BLaER1 treated with 17β-estradiol and CSF1 and Interleukin-3, amounts not matched to agents 10 nM and 100 nM (cell line): ENCODE results near the gene SLC35F3.

ENCODE experiments used
- H3K27ac ChIP-seq, 11 experiments: shearing (Covaris generic); formaldehyde crosslinking; 2 replicates each; pipeline ENCODE4 v1.8.1; 2022
- H3K27me3 ChIP-seq, 11 experiments: shearing (Covaris generic); formaldehyde crosslinking; 2 replicates each; pipeline ENCODE4 v1.8.1; 2022
- H3K36me3 ChIP-seq, 11 experiments: shearing (Covaris generic); formaldehyde crosslinking; 2 replicates each; pipeline ENCODE4 v1.8.1; 2022
- H3K4me1 ChIP-seq, 10 experiments: shearing (Covaris generic); formaldehyde crosslinking; 2 replicates each; pipeline ENCODE4 v1.8.1; 2022
- H3K4me2 ChIP-seq, 11 experiments: shearing (Covaris generic); formaldehyde crosslinking; 2 replicates each; pipeline ENCODE4 v1.8.1; 2022
- H3K4me3 ChIP-seq, 10 experiments: shearing (Covaris generic); formaldehyde crosslinking; 2 replicates each; pipeline ENCODE4 v1.8.1; 2022
- H3K9ac ChIP-seq, 11 experiments: shearing (Covaris generic); formaldehyde crosslinking; 2 replicates each; pipeline ENCODE4 v1.8.1; 2022
- H3K9me3 ChIP-seq, 11 experiments: shearing (Covaris generic); formaldehyde crosslinking; replicated peaks in 1 of 11; 2 replicates each; pipeline ENCODE4 v1.8.1; 2022
- H4K20me1 ChIP-seq, 11 experiments: shearing (Covaris generic); formaldehyde crosslinking; 2 replicates each; pipeline ENCODE4 v1.8.1; 2022
- Cebpa-rat ChIP-seq, 11 experiments: shearing (Covaris generic); IDR thresholded peaks; 2 replicates each; pipeline ENCODE4 v1.8.1; 2022

Gene SLC35F3

GRCh38 chr1:234253732-234254131 lies 349.3 kb downstream of the SLC35F3 start:
- TF ChIP-seq Cebpa-rat (IDR thresholded peaks at IDR 0.05): no peak
- H3K4me1 ChIP-seq: peaks cover 0 to 6% (median 0%) of the 10 kb centered on the region in 10 experiments; a peak in 2 of 20 replicates
- H3K4me2 ChIP-seq: no peak overlapping the region
- no peaks in the 10 kb centered on the region for H4K20me1 ChIP-seq
- no peaks in the 10 kb centered on the region for H3K27me3 ChIP-seq
- H3K36me3 ChIP-seq: no peaks in the 10 kb centered on the region
- H3K9ac ChIP-seq: no peak overlapping the region
- no peak overlapping the region for H3K27ac ChIP-seq
- no peak overlapping the region for H3K4me3 ChIP-seq
- H3K9me3 ChIP-seq: peaks cover 8 to 28% (median 22%) of the 10 kb centered on the region in 11 experiments

- peaks cover 0 to 8% (median 4%) of the 10 kb centered on the region in 10 experiments; a peak in 4 of 20 replicates for H3K4me1 ChIP-seq
- no peaks in the 10 kb centered on the region for H3K27me3 ChIP-seq
- no peak overlapping the region for H3K4me3 ChIP-seq
- no peaks in the 10 kb centered on the region for H4K20me1 ChIP-seq
- TF ChIP-seq Cebpa-rat (IDR thresholded peaks at IDR 0.05): no peak
- no peak overlapping the region for H3K9ac ChIP-seq
- no peak overlapping the region for H3K27ac ChIP-seq
- H3K36me3 ChIP-seq: no peaks in the 10 kb centered on the region
- peaks cover 6 to 20% (median 9%) of the 10 kb centered on the region in 11 experiments; a peak in 19 of 22 replicates for H3K9me3 ChIP-seq
- H3K4me2 ChIP-seq: peak overlapping the region in 3 of 11 experiments; percentile 4 to 34 (median 19); a peak in 2 of 22 replicates
These were observed 351.9 kb downstream of the SLC35F3 start for GRCh38 chr1:234256359-234256758.

GRCh38 chr1:234258071-234258470 lies 353.6 kb downstream of the SLC35F3 start:
- Histone ChIP-seq H3K9me3 (peaks cover 6 to 20% (median 9%) of the 10 kb centered on the region in 11 experiments; a peak in 19 of 22 replicates), H3K27ac (no peak overlapping the region), H3K4me1 (peaks cover 0 to 8% (median 4%) of the 10 kb centered on the region in 10 experiments; a peak in 4 of 20 replicates), H3K27me3 (no peaks in the 10 kb centered on the region), H3K9ac (no peak overlapping the region), H3K4me2 (no peak overlapping the region), H3K4me3 (no peak overlapping the region), H3K36me3 (no peaks in the 10 kb centered on the region), H4K20me1 (no peaks in the 10 kb centered on the region)
- no peak for TF ChIP-seq Cebpa-rat (IDR thresholded peaks at IDR 0.05)

GRCh38 chr1:234260578-234260977 lies 356.1 kb downstream of the SLC35F3 start:
- no peaks in the 10 kb centered on the region for H4K20me1 ChIP-seq
- no peak overlapping the region for H3K27ac ChIP-seq
- no peaks in the 10 kb centered on the region for H3K27me3 ChIP-seq
- peak overlapping the region in 3 of 11 experiments; percentile 22 to 32 (median 26); a peak in 3 of 22 replicates for H3K4me2 ChIP-seq
- H3K4me1 ChIP-seq: peaks cover 0 to 8% (median 4%) of the 10 kb centered on the region in 10 experiments; a peak in 4 of 20 replicates
- H3K36me3 ChIP-seq: no peaks in the 10 kb centered on the region
- no peak overlapping the region for H3K9ac ChIP-seq
- TF ChIP-seq Cebpa-rat (IDR thresholded peaks at IDR 0.05): no peak
- H3K9me3 ChIP-seq: peaks cover 6 to 20% (median 9%) of the 10 kb centered on the region in 11 experiments; a peak in 19 of 22 replicates
- no peak overlapping the region for H3K4me3 ChIP-seq

GRCh38 chr1:234261545-234261944 lies 357.1 kb downstream of the SLC35F3 start:
- Histone ChIP-seq H3K4me1 (peaks cover 0 to 8% (median 1%) of the 10 kb centered on the region in 10 experiments; a peak in 2 of 20 replicates), H4K20me1 (no peaks in the 10 kb centered on the region), H3K9me3 (peaks cover 6 to 18% (median 9%) of the 10 kb centered on the region in 11 experiments; a peak in 19 of 22 replicates), H3K36me3 (no peaks in the 10 kb centered on the region), H3K4me3 (no peak overlapping the region), H3K27me3 (no peaks in the 10 kb centered on the region), H3K9ac (no peak overlapping the region), H3K4me2 (no peak overlapping the region), H3K27ac (no peak overlapping the region)
- no peak for TF ChIP-seq Cebpa-rat (IDR thresholded peaks at IDR 0.05)

- TF ChIP-seq Cebpa-rat (IDR thresholded peaks at IDR 0.05): no peak
- H3K4me3 ChIP-seq: no peak overlapping the region
- no peaks in the 10 kb centered on the region for H3K36me3 ChIP-seq
- no peak overlapping the region for H3K4me2 ChIP-seq
- H3K27me3 ChIP-seq: no peaks in the 10 kb centered on the region
- H3K27ac ChIP-seq: no peak overlapping the region
- H3K9me3 ChIP-seq: peaks cover 6 to 14% (median 8%) of the 10 kb centered on the region in 11 experiments; a peak in 19 of 22 replicates
- H3K9ac ChIP-seq: no peak overlapping the region
- no peaks in the 10 kb centered on the region for H4K20me1 ChIP-seq
- H3K4me1 ChIP-seq: peaks cover 0 to 8% (median 0%) of the 10 kb centered on the region in 10 experiments; a peak in 2 of 20 replicates
These were observed 357.7 kb downstream of the SLC35F3 start for GRCh38 chr1:234262007-234262753.

- Histone ChIP-seq H3K4me2 (no peak overlapping the region), H3K27me3 (no peaks in the 10 kb centered on the region), H3K9me3 (peaks cover 2 to 9% (median 5%) of the 10 kb centered on the region in 11 experiments; a peak in 19 of 22 replicates), H3K4me3 (no peak overlapping the region), H3K9ac (no peak overlapping the region), H4K20me1 (no peaks in the 10 kb centered on the region), H3K27ac (no peak overlapping the region), H3K36me3 (no peaks in the 10 kb centered on the region), H3K4me1 (peaks cover 0 to 8% (median 0%) of the 10 kb centered on the region in 10 experiments; a peak in 2 of 20 replicates)
- no peak for TF ChIP-seq Cebpa-rat (IDR thresholded peaks at IDR 0.05)
These were observed 358.3 kb downstream of the SLC35F3 start for GRCh38 chr1:234262754-234263105.

- Histone ChIP-seq H3K27me3 (no peaks in the 10 kb centered on the region), H3K4me1 (peaks cover 0 to 8% (median 0%) of the 10 kb centered on the region in 10 experiments; a peak in 2 of 20 replicates), H4K20me1 (no peaks in the 10 kb centered on the region), H3K9ac (no peak overlapping the region), H3K27ac (no peak overlapping the region), H3K4me2 (no peak overlapping the region), H3K4me3 (no peak overlapping the region), H3K36me3 (no peaks in the 10 kb centered on the region), H3K9me3 (peaks cover 6 to 9% (median 7%) of the 10 kb centered on the region in 11 experiments; a peak in 17 of 22 replicates)
- TF ChIP-seq Cebpa-rat (IDR thresholded peaks at IDR 0.05): no peak
These were observed 360.4 kb downstream of the SLC35F3 start for GRCh38 chr1:234264832-234265231.

- H3K4me1 ChIP-seq: peaks cover 0 to 7% (median 0%) of the 10 kb centered on the region in 10 experiments; a peak in 2 of 20 replicates
- peaks cover 6 to 9% (median 7%) of the 10 kb centered on the region in 11 experiments; a peak in 17 of 22 replicates for H3K9me3 ChIP-seq
- H3K36me3 ChIP-seq: no peaks in the 10 kb centered on the region
- TF ChIP-seq Cebpa-rat (IDR thresholded peaks at IDR 0.05): no peak
- no peak overlapping the region for H3K9ac ChIP-seq
- H3K4me3 ChIP-seq: no peak overlapping the region
- H4K20me1 ChIP-seq: no peaks in the 10 kb centered on the region
- no peak overlapping the region for H3K4me2 ChIP-seq
- no peak overlapping the region for H3K27ac ChIP-seq
- H3K27me3 ChIP-seq: no peaks in the 10 kb centered on the region
These were observed 360.8 kb downstream of the SLC35F3 start for GRCh38 chr1:234265321-234265720.
